GM21528 (cell line): ENCODE results near the gene VSTM2L.

Experiments used
- ATAC-seq: cut with Tn5 transposase; IDR thresholded peaks from one replicate; pipeline ENCODE4 v1.9.1; 2021; ENCODE audit warnings: mild to moderate bottlenecking, moderate library complexity; ENCODE audit not compliant: unreplicated experiment, low FRiP score

VSTM2L gene

GRCh38 chr20:37934634-37935375 is 31.9 kb downstream of the VSTM2L start:
- ATAC-seq: no peak

- ATAC-seq: no peak
Observed at GRCh38 chr20:37935435-37935834, 32.5 kb downstream of the VSTM2L start.

DNA sequence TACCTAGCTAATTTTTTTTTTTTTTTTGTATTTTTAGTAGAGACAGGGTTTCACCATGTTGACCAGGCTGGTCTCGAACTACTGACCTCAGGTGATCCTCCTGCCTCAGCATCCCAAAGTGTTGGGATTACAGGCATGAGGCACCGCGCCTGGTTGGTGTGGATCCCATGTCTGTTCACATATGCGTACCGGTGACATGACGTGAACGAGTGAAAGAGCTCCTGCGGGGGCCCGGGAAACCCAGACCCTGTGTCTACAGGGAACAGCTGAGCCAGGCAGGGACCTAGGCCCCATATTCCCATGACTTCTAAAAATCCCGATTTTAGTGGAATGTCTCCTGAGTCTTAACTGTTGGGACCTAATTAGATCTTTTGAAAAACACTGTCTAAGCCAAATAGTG is 33.1 kb downstream of the VSTM2L start:
- no peak for ATAC-seq

DNA sequence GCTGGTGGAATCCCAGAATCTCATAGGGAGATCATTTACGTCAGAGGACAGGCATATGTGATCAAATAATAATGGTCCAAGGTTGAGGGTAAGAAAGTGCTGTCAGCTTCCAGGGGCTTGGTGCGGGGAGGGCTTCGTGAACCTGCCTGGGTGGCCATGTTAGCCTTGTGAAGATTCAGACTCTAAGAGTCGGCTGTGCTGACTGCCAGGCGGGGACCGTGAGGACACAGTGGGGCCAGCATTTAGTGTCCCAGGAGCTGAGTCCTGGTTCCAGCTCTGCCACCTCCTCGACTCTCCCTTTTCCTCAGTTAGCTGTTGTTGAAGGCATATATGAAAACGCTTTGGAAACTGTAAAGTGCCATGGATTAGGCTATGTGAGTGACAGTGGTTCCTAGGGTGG is 33.5 kb downstream of the VSTM2L start:
- no peak for ATAC-seq

DNA sequence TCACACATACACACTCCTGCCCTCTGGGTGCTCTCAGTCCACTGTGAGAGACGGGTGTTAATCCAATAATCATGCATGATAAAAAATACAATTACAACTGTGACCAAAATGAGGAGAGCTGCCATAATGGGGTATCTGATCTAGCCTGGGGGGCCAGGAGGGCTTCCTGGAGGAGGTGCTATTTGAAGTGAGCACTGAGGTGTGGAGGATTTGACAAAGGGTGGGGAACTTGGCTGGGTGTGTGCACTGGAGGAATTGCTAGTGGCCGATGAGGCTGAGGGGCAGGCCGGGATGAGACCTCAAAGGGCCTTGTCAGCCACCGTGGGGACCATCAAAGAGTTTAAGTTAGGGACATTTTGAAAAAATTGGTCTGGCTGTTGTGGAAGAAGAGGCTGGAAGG is 34.8 kb downstream of the VSTM2L start:
- ATAC-seq: no peak

GRCh38 chr20:37938181-37938750 is 35.3 kb downstream of the VSTM2L start:
- no peak for ATAC-seq

DNA sequence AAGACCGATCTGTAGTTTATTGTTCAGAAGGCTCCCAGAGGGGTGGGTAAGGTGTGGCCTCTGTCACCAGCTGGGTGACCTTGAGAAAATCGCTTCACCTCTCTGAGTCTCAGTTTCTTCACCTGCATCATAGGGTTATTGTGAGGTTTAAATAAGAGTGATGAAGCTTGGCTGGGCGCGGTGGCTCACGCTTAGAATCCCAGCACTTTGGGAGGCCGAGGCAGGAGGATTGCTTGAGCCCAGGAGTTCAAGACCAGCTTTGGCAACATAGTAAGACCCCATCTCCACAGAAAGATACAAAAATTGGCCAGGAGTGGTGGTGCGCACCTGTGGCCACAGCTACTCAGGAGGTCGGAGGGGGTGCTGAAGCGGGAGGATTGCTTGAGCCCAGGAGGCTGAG is 36.0 kb downstream of the VSTM2L start:
- no peak for ATAC-seq

DNA sequence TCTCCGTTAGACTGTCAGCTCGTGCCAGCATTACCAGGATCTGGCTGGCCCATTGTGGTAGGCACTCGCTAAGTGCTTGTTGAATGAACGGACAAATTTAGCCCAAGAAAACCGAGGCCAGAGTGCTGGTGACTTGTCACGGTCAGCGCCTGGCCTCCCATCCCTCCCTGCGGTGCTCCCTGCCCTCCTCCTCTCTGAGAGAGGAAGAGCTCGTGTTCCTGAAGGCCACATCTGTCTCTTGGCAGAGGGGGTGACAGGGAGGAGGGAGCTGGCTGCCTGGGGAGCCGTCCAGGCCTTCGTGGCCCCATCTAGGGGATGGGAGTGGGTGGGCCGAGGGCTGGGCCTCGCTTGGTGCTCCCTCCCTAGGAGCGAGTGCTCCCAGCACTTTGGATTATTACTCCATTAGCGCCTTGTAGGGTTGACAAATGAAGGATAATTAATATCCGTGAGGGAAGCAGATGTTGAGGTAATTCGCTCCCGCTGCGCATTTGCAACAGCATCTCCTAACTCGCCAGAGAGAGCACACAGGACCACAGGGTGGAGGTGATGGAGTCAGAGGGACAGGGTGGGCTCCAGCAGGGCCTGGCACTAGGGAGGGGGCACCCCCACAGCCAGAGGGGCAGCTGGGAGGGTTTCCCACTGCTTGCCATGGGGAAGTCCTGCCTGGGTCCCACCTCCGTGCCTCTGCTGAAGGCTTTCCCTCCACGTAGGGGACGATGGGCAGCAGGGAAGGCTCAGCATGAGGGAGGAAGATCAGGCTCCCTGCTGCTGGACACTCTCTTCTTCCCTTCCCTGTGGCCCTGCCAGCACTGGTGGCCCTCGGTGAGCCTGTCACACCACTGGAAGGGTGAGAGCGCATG is 37.0 kb downstream of the VSTM2L start:
- ATAC-seq: no peak

- no peak for ATAC-seq
Observed at GRCh38 chr20:37940858-37941257, 37.9 kb downstream of the VSTM2L start.

- ATAC-seq: no peak
Observed at GRCh38 chr20:37941332-37941731, 38.4 kb downstream of the VSTM2L start.

DNA sequence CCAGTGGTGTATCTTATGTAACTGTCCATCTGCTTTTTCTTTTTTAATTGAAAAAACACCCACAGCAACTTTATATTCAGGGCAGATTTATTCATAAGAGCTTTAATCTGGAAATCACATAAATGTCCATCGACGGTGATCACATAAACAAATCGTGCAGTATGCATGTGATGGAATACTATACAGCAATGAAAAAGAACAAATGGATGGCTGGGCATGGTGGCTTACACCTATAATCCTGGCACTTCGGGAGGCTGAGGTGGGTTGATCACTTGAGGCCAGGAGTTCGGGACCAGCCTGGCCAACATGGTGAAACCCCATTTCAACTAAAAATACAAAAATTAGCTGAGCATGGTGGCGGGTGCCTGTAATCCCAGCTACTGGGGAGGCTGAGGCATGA is 39.1 kb downstream of the VSTM2L start:
- ATAC-seq: no peak

DNA sequence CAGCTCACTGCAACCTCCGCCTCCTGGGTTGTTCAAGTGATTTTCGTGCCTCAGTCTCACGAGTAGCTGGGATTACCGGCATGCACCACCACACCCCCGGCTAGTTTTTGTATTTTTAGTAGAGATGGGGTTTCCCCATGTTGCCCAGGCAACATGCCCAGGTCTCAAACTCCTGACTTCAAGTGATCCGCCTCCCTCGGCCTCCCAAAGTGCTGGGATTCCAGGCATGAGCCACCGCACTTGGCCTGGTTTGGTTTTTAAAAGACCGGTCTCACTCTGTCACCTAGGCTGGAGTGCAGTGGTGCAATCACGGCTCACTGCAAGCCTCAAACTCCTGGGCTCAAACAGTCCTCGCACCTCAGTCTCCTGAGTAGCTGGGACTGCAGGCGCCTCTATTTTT is 40.1 kb downstream of the VSTM2L start:
- no peak for ATAC-seq

- ATAC-seq: no peak
Observed at GRCh38 chr20:37943501-37944455, 40.9 kb downstream of the VSTM2L start.

- ATAC-seq: no peak
Observed at GRCh38 chr20:37944456-37944981, 41.6 kb downstream of the VSTM2L start.

- no peak for ATAC-seq
Observed at GRCh38 chr20:37945091-37945547, 42.2 kb downstream of the VSTM2L start.

DNA sequence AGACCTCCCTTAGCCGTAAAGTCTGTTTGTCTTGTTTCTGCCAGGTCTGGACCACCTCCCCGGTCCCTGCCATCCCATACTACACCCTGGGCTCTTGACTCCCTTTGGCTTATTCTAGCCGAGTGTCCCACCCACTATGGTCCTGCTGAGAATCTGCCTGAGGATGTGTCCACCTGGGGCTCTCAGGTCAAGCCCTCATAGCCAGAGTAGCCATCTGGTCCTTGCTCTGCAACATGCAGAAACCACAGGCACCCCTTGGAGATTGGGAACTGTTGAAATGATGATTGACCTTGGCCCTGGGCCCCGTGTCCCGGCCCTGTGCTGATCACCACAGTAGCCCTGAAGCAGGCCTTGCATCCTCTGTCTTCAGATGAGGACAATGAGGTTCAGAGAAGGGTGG is 44.0 kb downstream of the VSTM2L start:
- ATAC-seq: no peak

GRCh38 chr20:37947943-37948342 is 45.0 kb downstream of the VSTM2L start:
- no peak for ATAC-seq

GRCh38 chr20:37948956-37949355 is 46.0 kb downstream of the VSTM2L start:
- ATAC-seq: no peak

DNA sequence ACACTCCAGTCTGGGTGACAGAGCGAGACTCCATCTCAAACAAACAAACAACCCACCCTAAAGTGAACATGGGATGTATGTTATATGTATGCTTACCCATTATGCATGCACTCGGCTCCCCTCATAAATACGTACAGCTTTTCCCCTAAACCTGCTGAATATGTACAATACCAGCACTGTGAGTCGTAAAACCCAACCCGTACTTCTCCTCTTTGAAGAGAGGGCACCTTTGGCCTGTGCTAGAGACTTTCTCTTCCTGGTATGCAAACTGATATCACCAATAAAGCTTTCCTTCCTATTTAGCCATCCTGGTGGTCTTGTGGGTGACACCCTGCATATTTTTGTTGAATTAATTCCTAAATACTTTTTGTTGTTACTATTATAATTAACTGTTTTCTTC is 51.3 kb downstream of the VSTM2L start:
- no peak for ATAC-seq

- ATAC-seq: no peak
Observed at GRCh38 chr20:37954626-37955025, 51.7 kb downstream of the VSTM2L start.
